DMS79 (cell line): ENCODE results near the gene ALOX12.

Experiments used
- DNase-seq: peaks from one replicate; lab custom pipeline; 2025; lab: John Stamatoyannopoulos, UW

The ALOX12 gene

DNA sequence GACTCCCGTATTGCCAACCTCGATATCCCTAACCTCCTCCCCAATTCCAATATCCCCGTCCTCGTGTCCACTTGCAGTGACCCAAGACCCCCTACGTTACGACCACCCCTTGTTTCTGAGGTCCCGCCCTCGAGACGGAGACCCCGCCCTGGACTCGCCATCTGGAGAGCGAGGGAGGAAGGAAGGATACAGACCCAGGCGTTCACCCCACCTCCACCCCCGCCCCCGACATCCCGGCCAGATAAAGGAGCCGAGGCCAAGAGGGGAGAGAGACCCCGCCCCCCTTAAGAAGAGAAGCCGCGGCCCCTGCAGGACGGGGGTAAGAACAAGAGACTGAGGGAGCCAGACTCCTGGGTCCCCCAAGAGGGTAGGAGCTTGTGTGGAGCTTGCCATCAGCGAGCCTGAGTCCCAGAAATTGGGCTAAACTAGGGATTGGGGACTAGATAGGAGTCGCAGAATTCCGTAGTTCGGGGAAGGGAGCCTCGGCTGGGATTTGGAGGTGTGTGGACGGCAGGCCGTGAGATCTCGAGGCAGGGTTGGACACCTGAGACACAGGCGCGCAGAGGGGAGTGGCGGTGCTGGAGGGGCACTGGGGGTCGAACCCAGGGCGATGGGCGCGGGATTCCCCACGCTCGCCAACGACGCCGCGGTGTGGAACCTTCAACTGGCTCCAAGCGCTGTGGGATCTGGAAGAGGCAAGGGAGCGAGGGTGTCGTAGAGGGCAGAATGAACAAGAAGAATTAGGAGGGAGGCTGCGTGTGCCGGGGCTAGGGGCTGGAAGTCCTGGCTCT is 27.1 kb downstream of the ALOX12 start, which contains the start of gene BCL6B:
Gene BCL6B, plus strand, starts transcription at position 270 of the 791 bp plus-strand sequence. CDS start 622 bp downstream, outside the sequence.
- no peak for DNase-seq

DNA sequence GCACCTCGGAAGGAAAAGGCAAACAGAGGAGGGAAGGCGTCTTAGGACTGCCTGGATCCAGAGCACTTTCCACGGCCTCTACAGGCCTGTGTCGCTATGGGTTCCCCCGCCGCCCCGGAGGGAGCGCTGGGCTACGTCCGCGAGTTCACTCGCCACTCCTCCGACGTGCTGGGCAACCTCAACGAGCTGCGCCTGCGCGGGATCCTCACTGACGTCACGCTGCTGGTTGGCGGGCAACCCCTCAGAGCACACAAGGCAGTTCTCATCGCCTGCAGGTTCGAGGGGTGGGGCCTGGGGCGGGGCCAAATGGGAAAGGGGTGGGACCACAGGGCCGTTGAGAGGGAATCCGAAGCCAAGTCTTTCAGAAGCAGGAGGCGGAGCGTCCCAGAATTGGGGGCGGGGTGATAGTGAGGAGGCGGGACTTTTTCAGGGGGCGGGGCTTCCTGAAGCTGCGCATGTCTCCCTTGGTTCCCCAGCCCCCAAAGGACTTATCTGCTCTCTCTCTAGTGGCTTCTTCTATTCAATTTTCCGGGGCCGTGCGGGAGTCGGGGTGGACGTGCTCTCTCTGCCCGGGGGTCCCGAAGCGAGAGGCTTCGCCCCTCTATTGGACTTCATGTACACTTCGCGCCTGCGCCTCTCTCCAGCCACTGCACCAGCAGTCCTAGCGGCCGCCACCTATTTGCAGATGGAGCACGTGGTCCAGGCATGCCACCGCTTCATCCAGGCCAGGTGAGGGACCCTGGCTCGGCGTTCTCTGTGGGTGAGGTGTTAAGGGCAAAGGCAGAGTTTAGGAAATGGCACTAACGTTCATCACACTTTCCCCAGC is 27.9 kb downstream of the ALOX12 start:
- DNase-seq: no peak

DNA sequence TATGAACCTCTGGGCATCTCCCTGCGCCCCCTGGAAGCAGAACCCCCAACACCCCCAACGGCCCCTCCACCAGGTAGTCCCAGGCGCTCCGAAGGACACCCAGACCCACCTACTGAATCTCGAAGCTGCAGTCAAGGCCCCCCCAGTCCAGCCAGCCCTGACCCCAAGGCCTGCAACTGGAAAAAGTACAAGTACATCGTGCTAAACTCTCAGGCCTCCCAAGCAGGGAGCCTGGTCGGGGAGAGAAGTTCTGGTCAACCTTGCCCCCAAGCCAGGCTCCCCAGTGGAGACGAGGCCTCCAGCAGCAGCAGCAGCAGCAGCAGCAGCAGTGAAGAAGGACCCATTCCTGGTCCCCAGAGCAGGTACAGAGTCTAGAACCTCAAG is 28.5 kb downstream of the ALOX12 start:
- DNase-seq: no peak

DNA sequence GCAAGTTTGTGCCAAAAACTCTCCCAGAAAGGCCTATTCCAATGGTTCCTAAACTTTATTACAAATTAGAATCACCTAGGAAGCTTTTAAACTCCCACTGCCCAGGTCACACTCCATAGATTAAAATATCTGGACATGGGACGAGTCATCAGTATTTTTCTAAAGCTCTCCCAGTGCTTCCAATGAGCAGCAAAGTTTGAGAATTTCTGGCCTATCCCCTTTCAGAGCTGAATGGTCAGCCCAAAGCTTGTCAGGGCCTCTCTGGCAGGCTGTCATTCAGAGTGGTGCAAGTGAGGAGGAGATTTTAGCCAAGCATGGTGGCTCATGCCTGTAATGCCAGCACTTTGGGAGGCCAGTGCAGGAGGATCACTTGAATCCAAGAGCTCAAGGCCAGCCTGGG is 29.4 kb downstream of the ALOX12 start:
- DNase-seq: no peak

DNA sequence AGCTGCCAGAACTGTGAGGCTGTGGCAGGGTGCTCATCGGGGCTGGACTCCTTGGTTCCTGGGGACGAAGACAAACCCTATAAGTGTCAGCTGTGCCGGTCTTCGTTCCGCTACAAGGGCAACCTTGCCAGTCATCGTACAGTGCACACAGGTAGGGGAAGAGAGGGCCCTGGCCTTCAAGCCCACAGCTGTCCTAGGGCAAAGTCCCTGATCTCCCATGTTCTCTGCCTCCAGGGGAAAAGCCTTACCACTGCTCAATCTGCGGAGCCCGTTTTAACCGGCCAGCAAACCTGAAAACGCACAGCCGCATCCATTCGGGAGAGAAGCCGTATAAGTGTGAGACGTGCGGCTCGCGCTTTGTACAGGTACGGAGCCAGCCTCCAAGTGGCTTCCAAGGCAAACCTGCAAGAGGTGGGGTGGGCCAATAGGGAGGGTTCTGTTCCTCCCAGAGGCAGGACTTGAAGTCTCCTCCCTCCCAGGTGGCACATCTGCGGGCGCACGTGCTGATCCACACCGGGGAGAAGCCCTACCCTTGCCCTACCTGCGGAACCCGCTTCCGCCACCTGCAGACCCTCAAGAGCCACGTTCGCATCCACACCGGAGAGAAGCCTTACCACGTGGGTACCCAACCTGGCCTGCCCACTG is 30.7 kb downstream of the ALOX12 start:
- DNase-seq: no peak

DNA sequence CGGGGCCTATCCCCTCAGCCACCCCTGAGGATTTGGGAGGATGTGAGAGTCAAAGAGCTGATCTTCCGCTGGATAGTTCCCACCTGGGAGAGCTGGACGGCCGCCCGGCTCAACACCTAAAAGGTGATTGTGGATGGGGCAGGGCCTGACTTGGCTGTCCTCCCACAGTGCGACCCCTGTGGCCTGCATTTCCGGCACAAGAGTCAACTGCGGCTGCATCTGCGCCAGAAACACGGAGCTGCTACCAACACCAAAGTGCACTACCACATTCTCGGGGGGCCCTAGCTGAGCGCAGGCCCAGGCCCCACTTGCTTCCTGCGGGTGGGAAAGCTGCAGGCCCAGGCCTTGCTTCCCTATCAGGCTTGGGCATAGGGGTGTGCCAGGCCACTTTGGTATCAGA is 31.5 kb downstream of the ALOX12 start:
- DNase-seq: no peak

DNA sequence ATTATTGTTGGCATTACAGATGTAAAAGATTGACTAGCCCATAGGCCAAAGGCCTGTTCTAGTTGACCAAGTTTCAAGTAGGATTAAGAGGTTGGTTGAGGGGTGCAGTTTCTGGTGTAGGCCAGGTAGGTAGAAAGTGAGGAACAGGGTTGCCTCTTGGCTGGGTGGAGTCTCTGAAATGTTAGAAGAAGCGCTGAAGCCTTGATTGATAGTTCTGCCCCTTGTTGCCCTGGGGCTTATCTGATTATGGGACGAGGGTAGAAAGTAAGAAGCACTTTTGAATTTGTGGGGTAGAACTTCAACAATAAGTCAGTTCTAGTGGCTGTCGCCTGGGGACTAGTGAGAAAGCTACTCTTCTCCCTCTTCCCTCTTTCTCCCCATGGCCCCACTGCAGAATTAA is 33.2 kb downstream of the ALOX12 start:
- no peak for DNase-seq

DNA sequence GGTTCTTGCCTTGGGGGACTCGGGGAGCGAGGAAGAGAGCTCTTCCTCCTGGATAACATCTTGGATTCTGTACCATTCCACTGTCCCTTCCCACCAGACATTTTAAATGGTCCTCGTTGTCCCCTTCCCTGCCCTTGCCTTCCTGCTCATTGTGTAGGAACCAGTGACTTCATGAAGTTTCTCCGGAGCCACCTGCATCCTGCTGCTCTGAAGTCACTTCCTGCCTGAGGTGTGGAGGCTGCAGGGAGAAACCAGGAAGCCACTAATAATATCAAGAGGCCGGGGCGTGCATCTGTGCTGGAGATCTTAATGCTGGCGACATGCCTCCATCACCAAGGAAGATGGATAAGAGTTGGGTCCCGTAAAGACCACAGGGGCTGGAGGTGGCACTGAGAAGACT is 33.8 kb downstream of the ALOX12 start:
- DNase-seq: no peak

DNA sequence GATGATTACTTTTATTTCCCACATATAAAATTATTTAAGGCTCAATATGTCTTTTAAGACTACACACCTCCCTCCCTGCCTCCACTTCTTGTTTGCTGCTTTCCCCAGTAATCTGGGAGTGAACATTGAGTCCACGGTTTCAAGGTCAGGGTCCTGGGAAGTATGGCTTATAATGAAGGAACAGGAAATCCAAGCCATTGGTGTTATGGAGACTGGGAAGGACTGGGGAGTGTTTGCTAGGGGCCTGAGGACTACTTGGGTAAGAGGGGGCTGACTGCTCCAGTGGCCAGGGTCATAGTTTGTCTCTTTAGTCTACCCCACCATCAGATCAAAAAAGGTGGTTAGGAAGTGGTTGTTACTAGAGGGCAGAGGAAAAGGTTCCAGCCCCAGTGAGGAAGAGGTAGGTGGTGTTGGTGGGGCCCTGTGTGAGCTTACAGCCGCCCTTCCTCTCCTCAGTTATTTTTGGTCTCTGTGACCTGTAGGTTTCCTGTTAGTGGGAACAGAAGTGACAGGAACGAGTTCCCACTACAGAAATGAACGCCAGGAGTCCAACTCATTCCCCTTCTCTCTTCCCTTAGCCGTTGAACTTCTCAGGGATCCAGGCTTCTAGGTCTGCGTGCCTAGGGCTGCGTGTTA is 39.2 kb downstream of the ALOX12 start:
- DNase-seq: no peak

DNA sequence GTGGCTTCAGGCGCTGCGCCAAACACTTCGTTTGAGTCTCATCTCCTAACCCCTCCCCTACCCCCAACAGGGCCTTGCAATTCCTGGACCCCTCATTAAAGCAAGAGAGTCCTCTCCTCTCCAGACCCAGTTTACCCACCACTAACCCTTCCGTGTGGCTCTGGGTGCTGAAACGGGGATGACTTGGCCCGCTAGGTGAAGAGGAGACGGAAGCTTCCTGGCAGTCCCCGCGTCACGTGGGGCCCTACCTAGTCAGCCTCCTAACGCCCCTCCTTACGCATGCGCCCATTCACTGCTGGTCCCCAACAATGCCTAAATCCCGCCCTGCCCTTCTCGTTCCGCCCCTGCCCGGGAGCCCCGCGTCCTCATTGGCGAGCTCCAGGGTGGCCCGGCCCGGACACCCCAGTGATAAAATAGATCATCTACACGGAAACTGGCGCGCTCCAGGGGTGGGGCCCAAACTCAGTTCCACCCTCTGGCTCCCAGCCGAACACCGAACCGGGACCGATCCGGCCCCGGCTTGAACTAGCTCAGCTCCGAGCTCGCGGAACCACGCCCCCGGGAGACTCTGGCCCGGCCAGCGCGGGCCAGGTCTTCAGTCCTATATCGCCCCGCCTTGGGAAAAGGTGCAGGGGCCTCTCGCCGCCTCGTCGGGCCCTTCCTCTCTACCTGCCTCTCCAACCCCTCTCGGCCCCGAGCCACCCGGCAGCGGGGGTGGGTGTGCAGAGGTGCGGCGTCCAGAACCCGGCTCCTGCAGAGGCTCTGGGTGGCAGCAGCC is 39.9 kb downstream of the ALOX12 start, which contains the start of gene SLC16A13:
Gene SLC16A13, plus strand, starts transcription at position 425 of the 778 bp plus-strand sequence. CDS start 368 bp downstream, outside the sequence.
- DNase-seq: peak; percentile 96

DNA sequence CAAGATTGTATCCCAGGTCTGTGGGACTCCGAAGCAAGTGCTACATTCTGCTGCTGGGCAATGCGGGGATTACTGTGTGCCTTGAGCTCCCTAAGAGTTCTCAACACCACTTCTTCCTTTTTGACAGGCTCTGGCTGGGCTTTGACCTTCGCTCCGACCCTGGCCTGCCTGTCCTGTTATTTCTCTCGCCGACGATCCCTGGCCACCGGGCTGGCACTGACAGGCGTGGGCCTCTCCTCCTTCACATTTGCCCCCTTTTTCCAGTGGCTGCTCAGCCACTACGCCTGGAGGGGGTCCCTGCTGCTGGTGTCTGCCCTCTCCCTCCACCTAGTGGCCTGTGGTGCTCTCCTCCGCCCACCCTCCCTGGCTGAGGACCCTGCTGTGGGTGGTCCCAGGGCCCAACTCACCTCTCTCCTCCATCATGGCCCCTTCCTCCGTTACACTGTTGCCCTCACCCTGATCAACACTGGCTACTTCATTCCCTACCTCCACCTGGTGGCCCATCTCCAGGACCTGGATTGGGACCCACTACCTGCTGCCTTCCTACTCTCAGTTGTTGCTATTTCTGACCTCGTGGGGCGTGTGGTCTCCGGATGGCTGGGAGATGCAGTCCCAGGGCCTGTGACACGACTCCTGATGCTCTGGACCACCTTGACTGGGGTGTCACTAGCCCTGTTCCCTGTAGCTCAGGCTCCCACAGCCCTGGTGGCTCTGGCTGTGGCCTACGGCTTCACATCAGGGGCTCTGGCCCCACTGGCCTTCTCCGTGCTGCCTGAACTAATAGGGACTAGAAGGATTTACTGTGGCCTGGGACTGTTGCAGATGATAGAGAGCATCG is 42.4 kb downstream of the ALOX12 start:
- no peak for DNase-seq

DNA sequence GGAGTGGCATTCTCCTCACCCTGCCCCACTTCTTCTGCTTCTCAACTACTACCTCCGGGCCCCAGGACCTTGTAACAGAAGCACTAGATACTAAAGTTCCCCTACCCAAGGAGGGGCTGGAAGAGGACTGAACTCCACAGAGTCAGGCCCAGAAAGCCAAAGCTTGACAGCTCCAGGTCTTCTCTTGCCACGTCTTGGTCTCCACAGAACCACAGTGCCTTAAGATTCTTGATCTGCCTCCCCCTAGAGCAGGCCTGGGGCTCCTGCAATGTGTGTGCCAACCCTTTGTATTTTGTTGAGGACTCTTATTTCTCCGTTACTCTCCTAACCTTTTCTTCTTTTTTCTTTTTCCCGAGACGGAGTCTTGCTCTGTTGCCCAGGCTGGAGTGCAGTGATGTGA is 44.0 kb downstream of the ALOX12 start:
- no peak for DNase-seq

DNA sequence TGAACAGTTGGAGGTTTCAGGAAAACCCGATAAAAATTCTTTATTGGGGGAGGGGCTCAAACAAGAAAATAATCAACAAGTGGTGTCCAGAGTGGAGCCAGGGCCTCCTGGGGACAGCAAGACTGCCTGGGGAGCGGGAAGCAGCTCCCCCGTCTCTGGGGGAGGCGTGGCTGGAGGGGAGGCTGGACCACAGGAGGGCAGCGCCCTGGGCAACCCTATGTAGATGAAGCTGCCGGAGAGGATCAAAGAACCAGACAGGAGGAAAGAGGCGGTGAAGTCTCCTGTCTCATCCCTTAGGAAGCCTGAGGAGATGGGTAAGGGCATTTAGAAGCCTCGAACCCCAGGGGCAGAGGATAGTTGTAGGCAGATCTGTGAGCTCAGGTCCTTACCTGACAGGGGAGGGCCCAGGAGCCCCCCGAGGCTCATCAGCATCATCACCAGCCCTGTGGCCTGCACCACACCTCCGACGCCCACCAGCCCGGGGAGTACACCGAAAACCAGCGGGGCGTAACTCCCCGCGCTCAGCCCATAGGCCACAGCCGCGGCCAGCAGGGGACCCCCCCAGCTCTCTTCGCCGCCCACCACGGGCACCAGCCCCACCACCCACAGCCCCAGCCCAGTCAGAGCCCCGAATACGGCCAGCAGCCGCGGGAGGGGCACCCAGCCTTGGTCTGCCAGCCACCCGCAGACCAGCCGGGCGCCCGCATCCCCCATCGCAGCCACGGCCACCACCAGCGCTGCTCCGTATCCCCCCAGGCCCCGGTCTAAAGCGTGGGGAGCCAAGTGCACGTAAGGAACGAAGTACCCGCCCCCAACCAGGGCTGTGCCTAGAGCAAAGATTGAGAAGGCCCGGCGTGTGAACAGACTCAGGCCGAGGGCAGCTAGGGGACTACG is 46.0 kb downstream of the ALOX12 start:
- DNase-seq: no peak

DNA sequence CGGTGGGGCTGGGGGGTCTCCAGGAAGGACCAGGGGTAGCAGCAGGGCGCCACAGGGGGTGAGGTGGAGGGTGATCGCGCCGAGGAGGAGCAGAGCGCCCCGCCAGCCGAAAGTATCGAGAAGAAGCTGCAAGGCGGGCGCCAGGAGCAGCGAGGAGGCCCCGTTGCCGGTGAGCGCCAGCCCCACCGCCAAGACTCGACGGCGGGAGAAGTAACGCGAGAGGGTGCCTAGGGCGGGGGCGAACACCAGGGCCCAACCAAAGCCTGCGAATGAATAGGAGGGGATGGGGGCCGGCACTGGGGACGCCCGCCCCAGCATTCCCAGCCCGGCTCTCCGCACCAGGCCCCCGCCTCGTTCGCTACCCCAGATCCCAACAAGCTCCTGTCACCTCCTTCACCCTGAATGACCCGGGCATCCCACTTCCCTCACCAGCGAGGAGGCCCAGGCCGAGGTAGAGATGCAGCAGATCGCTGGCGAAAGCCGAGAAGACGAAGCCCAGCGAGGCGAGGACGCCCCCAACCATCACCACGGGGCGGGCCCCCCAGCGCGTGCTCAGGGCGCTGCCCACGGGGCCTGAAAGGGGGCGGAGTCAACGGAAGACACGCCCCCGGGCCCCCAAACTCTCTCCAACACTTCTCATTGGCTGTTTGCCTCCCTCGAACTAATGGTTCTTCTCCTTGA is 46.8 kb downstream of the ALOX12 start:
- no peak for DNase-seq

DNA sequence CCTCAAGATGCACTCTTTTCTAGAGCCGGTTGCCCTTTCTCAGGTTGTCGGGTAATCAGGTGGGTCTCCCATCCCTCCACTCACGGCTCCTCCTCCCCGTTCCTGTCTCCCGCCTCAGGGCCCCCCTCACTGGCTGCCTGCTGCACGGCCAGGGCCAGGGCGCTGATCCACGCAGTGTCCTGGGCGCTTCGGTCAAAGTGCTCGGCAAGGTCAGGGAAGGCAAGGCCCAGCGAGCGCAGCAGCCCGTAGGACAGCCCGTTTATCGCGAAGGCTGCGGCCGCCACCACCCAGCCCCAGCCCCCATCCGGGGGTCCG is 47.3 kb downstream of the ALOX12 start:
- no peak for DNase-seq

DNA sequence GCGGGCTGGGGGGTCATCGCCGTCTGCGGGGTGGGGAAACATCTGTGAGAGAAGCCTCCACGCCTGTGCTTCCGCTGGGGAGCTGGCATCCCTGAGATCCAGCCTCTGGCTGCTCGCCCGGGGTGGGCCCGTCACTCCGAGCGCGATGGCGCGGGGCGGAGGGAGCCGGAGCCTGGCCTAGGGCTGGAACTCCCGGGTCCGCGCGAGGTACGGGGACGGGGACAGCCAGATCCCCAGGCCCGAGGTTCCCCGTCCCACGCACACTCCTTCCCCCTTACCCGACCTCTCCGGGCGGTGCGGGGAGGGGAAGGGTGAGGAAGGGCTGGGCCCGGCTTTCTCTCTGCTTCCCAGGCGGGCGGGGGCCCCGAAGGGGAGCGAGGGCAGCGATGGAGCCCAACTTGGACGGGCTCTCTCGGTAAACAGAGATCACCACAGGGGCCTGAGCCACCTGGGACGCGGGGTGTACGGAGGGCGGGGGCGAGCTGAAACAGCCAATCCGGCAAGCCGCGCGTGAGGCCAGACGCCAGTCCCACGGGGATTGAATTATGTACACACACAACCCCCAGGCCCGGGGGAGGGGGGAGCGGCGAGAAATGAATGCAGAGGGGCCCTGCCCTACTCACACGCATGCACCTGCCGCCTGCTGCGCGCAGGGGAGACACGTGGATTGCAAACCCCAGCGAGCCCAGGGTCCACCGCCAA is 47.8 kb downstream of the ALOX12 start, which contains the start of gene SLC16A11:
Gene SLC16A11, minus strand, starts transcription at position 596 of the 702 bp plus-strand sequence. Its CDS starts 579 bp downstream, at position 17.
- peak; percentile 48 for DNase-seq

DNA sequence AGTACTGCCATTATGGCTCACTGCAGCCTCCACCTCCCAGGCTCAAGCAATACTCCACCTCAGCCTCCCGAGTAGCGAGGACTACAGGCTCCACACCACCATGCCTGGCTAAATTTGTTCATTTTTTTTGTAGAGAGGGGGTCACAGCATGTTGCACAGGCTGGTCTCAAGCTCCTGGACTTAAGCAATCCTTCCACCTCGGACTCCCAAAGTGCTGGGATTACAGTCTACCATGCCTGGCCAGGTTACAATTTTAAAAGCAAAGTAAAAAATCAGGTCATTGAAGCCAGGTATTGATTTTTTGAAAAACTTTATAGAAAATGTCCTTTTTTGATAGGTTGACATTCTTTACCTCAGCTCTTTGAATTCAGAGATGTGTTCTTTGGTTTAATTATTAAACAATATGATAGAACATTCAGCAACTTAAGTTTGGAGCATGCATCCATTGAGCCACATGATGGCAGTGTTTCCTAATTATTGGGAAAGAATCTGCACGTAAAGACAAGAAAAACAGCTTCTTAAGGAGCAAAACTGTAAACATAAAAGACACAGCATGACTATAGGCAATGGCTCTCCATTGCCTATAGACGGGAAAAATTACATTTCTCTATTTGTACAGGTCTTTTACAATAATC is 49.8 kb downstream of the ALOX12 start:
- DNase-seq: peak; percentile 67
